Liver (tissue), 3 donors: ENCODE measurements around the gene ITGA2.

Source experiments
- CTCF ChIP-seq: fragments of 150-350 bp; IDR thresholded peaks from 2 replicates; pipeline ENCODE4 v1.5.1; 2017; ENCODE audit warnings: improper control_type of control experiment, low read depth, low read length; ENCODE audit not compliant: missing input control
- GABPA ChIP-seq, 2 donors: IDR thresholded peaks in 1 of 2; conservative IDR thresholded peaks in 1 of 2; 2 replicates each; pipeline ENCODE4 v1.6.1; 2016; ENCODE audit warnings: antibody characterized with exemption in 2 of 2, mild to moderate bottlenecking in 1 of 2, moderate library complexity in 1 of 2
- JUND ChIP-seq, 2 donors: IDR thresholded peaks; 2 replicates each; pipeline ENCODE4 v1.6.1; 2016; ENCODE audit warnings: antibody characterized with exemption in 2 of 2
- NR2F2 ChIP-seq: IDR thresholded peaks from 2 replicates; pipeline ENCODE4 v1.6.1; 2016; ENCODE audit warnings: antibody characterized with exemption
- RAD21 ChIP-seq, 2 donors: IDR thresholded peaks; 2 replicates each; pipeline ENCODE4 v1.6.1; 2016; ENCODE audit warnings: antibody characterized with exemption in 2 of 2, mild to moderate bottlenecking in 2 of 2
- REST ChIP-seq: IDR thresholded peaks from 2 replicates; pipeline ENCODE4 v1.6.1; 2016; ENCODE audit warnings: antibody characterized with exemption, mild to moderate bottlenecking
- RXRA ChIP-seq, 2 donors: IDR thresholded peaks; 2 replicates each; pipeline ENCODE4 v1.6.1; 2017 to 2018; ENCODE audit warnings: antibody characterized with exemption in 2 of 2, mild to moderate bottlenecking in 1 of 2
- TAF1 ChIP-seq: conservative IDR thresholded peaks from 2 replicates; pipeline ENCODE4 v1.6.1; 2016; ENCODE audit warnings: antibody characterized with exemption, mild to moderate bottlenecking
- ZBTB33 ChIP-seq: IDR thresholded peaks from 2 replicates; pipeline ENCODE4 v1.6.1; 2016; ENCODE audit warnings: antibody characterized with exemption
- donor health status: healthy.
- donor health status: healthy.

- no peak for TF ChIP-seq CTCF
- TF ChIP-seq RXRA (IDR thresholded peaks at IDR 0.05) = peak; percentile 33 to 55
- no peak for TF ChIP-seq RAD21 (IDR thresholded peaks at IDR 0.05)
- peak in 1 of 2 donors; percentile 39 for TF ChIP-seq JUND (IDR thresholded peaks at IDR 0.05)
- no peak for TF ChIP-seq NR2F2
- no peak for TF ChIP-seq GABPA (IDR thresholded peaks at IDR 0.05 in 1 of 2, conservative IDR thresholded peaks at IDR 0.05 in 1 of 2)
- TF ChIP-seq REST = peak; percentile 48
- peak; percentile 39 for TF ChIP-seq ZBTB33
- no peak for TF ChIP-seq TAF1
Observed at GRCh38 chr5:53112909-53113308, 123.8 kb downstream of the ITGA2 start.
